GM23248 (cell line): ENCODE results near the gene CHST9. TPM values are rescaled to one million over a fixed set of nuclear protein-coding genes. Genes with fewer than 3 reads are reported as not detected.

Experiments used
- DNase-seq: peaks from one replicate; pipeline ENCODE4 v3.0.0-alpha.2; 2015
- H2AFZ ChIP-seq: fragments of 200-600 bp; sonication (generic); 2 replicates; pipeline ENCODE4 v1.6.1; 2016; ENCODE audit warnings: antibody characterized with exemption
- H3F3A ChIP-seq: fragments of 200-600 bp; sonication (generic); 2 replicates; pipeline ENCODE4 v1.6.1; 2016; ENCODE audit warnings: mild to moderate bottlenecking, antibody characterized with exemption, mixed run types; ENCODE audit not compliant: insufficient read depth
- H3K27ac ChIP-seq: fragments of 200-600 bp; sonication (generic); 2 replicates; pipeline ENCODE4 v1.5.1; 2016; ENCODE audit warnings: mild to moderate bottlenecking
- H3K27me3 ChIP-seq: fragments of 200-600 bp; sonication (generic); replicated peaks from 2 replicates; pipeline ENCODE4 v1.6.1; 2016; ENCODE audit warnings: mild to moderate bottlenecking; ENCODE audit not compliant: insufficient read depth
- H3K36me3 ChIP-seq: fragments of 200-600 bp; sonication (generic); 2 replicates; pipeline ENCODE4 v1.6.1; 2016; ENCODE audit warnings: low read depth, mild to moderate bottlenecking
- H3K4me1 ChIP-seq: fragments of 200-600 bp; sonication (generic); 2 replicates; pipeline ENCODE4 v1.6.1; 2016; ENCODE audit warnings: mild to moderate bottlenecking; ENCODE audit not compliant: insufficient read depth
- H3K4me2 ChIP-seq: fragments of 200-600 bp; sonication (generic); one replicate; pipeline ENCODE4 v1.6.1; 2016; ENCODE audit warnings: mild to moderate bottlenecking; ENCODE audit not compliant: unreplicated experiment
- H3K4me3 ChIP-seq: fragments of 200-600 bp; sonication (generic); 2 replicates; pipeline ENCODE4 v1.5.1; 2016; ENCODE audit warnings: mild to moderate bottlenecking
- H3K79me2 ChIP-seq: fragments of 200-600 bp; sonication (generic); 2 replicates; pipeline ENCODE4 v1.6.1; 2016; ENCODE audit warnings: mild to moderate bottlenecking; ENCODE audit not compliant: insufficient read depth
- H3K9ac ChIP-seq: fragments of 200-600 bp; sonication (generic); 2 replicates; pipeline ENCODE4 v1.6.1; 2016; ENCODE audit warnings: mild to moderate bottlenecking
- H3K9me2 ChIP-seq: fragments of 200-600 bp; sonication (generic); 2 replicates; pipeline ENCODE4 v1.6.1; 2016; ENCODE audit warnings: mixed run types, mild to moderate bottlenecking, moderate library complexity; ENCODE audit not compliant: insufficient read depth
- H3K9me3 ChIP-seq: fragments of 200-600 bp; sonication (generic); one replicate; pipeline ENCODE4 v1.6.1; 2017; ENCODE audit warnings: low read depth
- H4K20me1 ChIP-seq: fragments of 200-600 bp; sonication (generic); 2 replicates; pipeline ENCODE4 v1.6.0; 2016; ENCODE audit not compliant: insufficient read depth
- EZH2 ChIP-seq: fragments of 200-600 bp; sonication (generic); IDR thresholded peaks from 2 replicates; pipeline ENCODE4 v1.6.1; 2018; ENCODE audit warnings: antibody characterized with exemption, mild to moderate bottlenecking; ENCODE audit not compliant: insufficient read depth, poor library complexity, severe bottlenecking
- EZH2phosphoT487 ChIP-seq: fragments of 200-600 bp; sonication (generic); IDR thresholded peaks from 2 replicates; pipeline ENCODE4 v1.6.1; 2018; ENCODE audit warnings: antibody characterized with exemption, moderate library complexity, mild to moderate bottlenecking, low read depth; ENCODE audit not compliant: insufficient read depth
- WGBS, 2 experiments: methylation state at CpG; one replicate each; pipeline ENCODE4 v1.1.6; 2015 to 2017; ENCODE audit warnings: low lambda C conversion rate in 2 of 2, low coverage in 1 of 2; ENCODE audit errors: missing lambda C conversion rate in 2 of 2; 5-methylcytosine and 5-hydroxymethylcytosine counted together
- in situ Hi-C: fragments of 300-500 bp; cut with MboI; formaldehyde crosslinking; loops from 2 replicates; pipeline ENCODE4 v1.15.0; 2020
- polyA plus RNA-seq: library from polyadenylated mRNA; unstranded; fragments of >200 nt; fragmentation: Nextera tagmentation; extraction: Ambion mirVana; gene quantifications from 2 replicates; pipeline ENCODE4 v1.2.1, GENCODE V29; 2016
- total RNA-seq: library from RNA; depleted of rRNA; stranded (reverse); fragments of >200 nt; shearing (Covaris generic); gene quantifications from 2 replicates; pipeline ENCODE4 v1.2.3, GENCODE V29; 2014

Gene CHST9
- total and polyA plus RNA-seq, 2 experiments from 2014 or later = not detected

DNA sequence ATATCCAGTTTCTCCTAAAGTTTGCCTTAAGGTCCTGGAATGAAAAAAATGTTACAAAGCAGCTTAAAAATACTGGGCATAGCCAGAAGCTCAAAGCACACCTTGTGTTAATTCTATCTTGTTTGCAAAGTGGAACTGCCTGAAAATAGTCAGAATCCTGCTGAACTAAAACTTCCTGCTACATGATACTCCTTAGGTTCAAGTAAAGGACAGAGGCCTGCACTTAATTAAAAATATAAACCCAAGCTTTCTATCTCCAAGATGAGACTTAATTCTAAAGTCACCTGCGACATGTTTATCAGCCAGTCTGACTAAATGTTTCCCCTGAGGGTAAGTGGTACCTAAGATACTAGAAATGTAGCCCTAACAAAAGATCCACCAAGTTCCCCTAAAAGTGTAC, 103.4 kb downstream of the CHST9 start:
- H3K27me3 ChIP-seq = no peaks in the 10 kb centered on the region
- no peaks in the 10 kb centered on the region for H3K9me2 ChIP-seq
- in situ Hi-C loops = no loop called here
- no peaks in the 10 kb centered on the region for H3K79me2 ChIP-seq
- no peaks in the 10 kb centered on the region for H4K20me1 ChIP-seq
- no peak overlapping the region for H2AFZ ChIP-seq
- H3K4me2 ChIP-seq = no peak overlapping the region
- DNase-seq = no peak
- TF ChIP-seq EZH2 = no peak
- TF ChIP-seq EZH2phosphoT487 = no peak
- H3K4me1 ChIP-seq = no peaks in the 10 kb centered on the region
- no peak overlapping the region for H3K4me3 ChIP-seq
- H3K9ac ChIP-seq = no peak overlapping the region
- H3F3A ChIP-seq = no peaks in the 10 kb centered on the region
- H3K27ac ChIP-seq = no peak overlapping the region
- WGBS, 2 experiments = 41 to 43% methylated on average over 1 of the region's 1 CpG
- H3K9me3 ChIP-seq = no peaks in the 10 kb centered on the region
- H3K36me3 ChIP-seq = no peaks in the 10 kb centered on the region

DNA sequence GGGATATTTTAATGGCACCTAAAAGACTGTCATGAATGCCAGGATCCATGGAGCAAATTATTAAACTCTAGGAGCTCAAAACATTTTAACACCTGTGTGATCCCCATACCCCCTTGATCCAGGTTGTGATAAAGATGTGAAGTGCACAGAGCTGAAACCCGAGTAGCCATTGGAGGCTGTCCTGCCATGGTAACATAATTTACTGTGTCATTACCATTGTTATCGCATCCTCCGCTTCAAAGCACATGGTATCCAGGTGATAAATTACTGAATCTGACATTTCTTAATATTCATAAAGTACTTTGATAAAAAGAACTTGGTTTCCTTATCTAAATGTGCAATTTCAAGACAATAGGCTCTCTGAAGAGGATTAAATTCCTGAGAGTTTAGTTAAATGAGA, 109.3 kb downstream of the CHST9 start:
- Histone ChIP-seq H3K27ac (no peak overlapping the region), H3K4me2 (no peak overlapping the region), H3K9me2 (no peaks in the 10 kb centered on the region), H3K79me2 (no peaks in the 10 kb centered on the region), H3K9ac (no peak overlapping the region), H3K9me3 (no peaks in the 10 kb centered on the region), H2AFZ (no peak overlapping the region), H3K4me3 (no peak overlapping the region), H3K27me3 (no peaks in the 10 kb centered on the region), H3F3A (no peaks in the 10 kb centered on the region), H3K36me3 (no peaks in the 10 kb centered on the region), H3K4me1 (no peaks in the 10 kb centered on the region), H4K20me1 (no peaks in the 10 kb centered on the region)
- TF ChIP-seq EZH2phosphoT487 (no peak), EZH2 (no peak)
- in situ Hi-C loops = no loop called here
- 27 to 35% methylated on average over 3 of the region's 3 CpGs for WGBS, 2 experiments
- no peak for DNase-seq

DNA sequence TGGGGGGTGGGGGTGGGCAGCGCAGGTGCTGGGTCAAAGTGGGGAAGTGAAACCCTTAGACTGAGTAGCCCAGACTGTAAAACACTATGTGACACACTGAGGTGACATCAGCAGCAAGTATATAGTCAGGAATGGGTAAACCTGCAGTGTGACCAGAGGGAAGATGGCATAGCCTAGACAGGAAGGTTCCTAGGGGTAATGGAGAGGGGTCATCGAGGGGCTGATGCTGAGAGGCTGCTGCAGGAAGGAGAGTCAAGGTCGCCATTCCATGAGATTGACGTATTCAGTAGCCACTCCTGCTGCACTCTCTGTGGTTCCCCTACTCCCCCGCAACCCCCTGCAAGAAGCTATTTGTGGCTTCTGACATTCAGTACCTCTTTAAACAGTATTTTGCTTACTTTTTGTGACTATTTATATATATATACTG, 111.7 kb downstream of the CHST9 start:
- no peak for TF ChIP-seq EZH2phosphoT487
- TF ChIP-seq EZH2 = no peak
- no peaks in the 10 kb centered on the region for H3F3A ChIP-seq
- DNase-seq = no peak
- H3K4me1 ChIP-seq = no peaks in the 10 kb centered on the region
- in situ Hi-C loops = no loop called here
- H3K4me3 ChIP-seq = no peak overlapping the region
- H2AFZ ChIP-seq = no peak overlapping the region
- no peaks in the 10 kb centered on the region for H3K9me3 ChIP-seq
- WGBS, 2 experiments = 22 to 30% methylated on average over 4 to 5 of the region's 5 CpGs
- H4K20me1 ChIP-seq = no peaks in the 10 kb centered on the region
- H3K9ac ChIP-seq = no peak overlapping the region
- H3K27me3 ChIP-seq = no peaks in the 10 kb centered on the region
- no peak overlapping the region for H3K4me2 ChIP-seq
- H3K79me2 ChIP-seq = no peaks in the 10 kb centered on the region
- H3K27ac ChIP-seq = no peak overlapping the region
- no peaks in the 10 kb centered on the region for H3K36me3 ChIP-seq
- no peaks in the 10 kb centered on the region for H3K9me2 ChIP-seq

DNA sequence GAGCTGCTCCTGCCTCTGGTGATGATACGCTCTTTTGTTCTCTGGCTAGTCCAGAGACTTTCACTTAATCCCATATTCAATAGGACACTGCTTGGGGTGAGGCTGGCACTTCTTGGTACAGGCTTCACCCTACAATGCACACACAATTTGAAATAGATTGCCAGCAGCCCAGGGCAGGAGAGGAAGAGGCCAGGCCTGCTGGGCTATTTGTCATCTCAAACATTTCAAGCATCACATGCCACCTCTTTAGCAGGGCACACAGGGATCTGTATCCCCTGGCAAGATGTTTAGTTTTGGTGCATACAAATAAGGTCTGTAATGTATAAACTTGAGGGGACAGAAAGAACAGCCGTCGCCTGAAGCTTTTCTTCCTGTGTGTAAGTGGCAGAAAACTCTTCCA, 120.4 kb downstream of the CHST9 start:
- Histone ChIP-seq H3K4me1 (no peaks in the 10 kb centered on the region), H3K9me2 (no peaks in the 10 kb centered on the region), H3K4me2 (no peak overlapping the region), H3K27ac (no peak overlapping the region), H3K27me3 (no peaks in the 10 kb centered on the region), H3K9me3 (no peaks in the 10 kb centered on the region), H3F3A (no peaks in the 10 kb centered on the region), H3K36me3 (no peaks in the 10 kb centered on the region), H3K4me3 (no peak overlapping the region), H3K9ac (no peak overlapping the region), H2AFZ (no peak overlapping the region), H3K79me2 (no peaks in the 10 kb centered on the region), H4K20me1 (no peaks in the 10 kb centered on the region)
- DNase-seq = no peak
- in situ Hi-C loops = no loop called here
- TF ChIP-seq EZH2 = no peak
- TF ChIP-seq EZH2phosphoT487 = no peak
- 51 to 58% methylated on average over 3 of the region's 3 CpGs for WGBS, 2 experiments

DNA sequence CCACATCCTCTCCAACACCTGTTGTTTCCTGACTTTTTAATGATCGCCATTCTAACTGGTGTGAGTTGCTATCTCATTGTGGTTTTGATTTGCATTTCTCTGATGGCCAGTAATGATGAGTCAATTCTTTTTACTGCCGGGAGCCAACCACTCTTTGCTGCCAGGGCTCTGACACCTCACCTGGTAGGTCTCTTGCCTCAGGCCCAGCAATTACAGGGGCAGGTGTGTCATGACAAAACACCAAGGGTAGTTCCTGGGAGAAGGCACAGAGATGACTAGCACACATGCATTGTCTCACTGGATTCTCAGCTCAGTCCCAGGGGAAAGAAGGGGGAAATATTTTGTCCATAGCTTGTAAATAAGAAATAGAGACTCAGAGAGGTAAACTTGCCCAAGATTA, 122.3 kb downstream of the CHST9 start:
- Histone ChIP-seq H3K27me3 (no peaks in the 10 kb centered on the region), H3K4me3 (no peak overlapping the region), H3K4me2 (no peak overlapping the region), H3K27ac (no peak overlapping the region), H4K20me1 (no peaks in the 10 kb centered on the region), H3K9ac (no peak overlapping the region), H2AFZ (no peak overlapping the region), H3K79me2 (no peaks in the 10 kb centered on the region), H3F3A (no peaks in the 10 kb centered on the region), H3K9me3 (no peaks in the 10 kb centered on the region), H3K9me2 (no peaks in the 10 kb centered on the region), H3K4me1 (no peaks in the 10 kb centered on the region), H3K36me3 (no peaks in the 10 kb centered on the region)
- in situ Hi-C loops = no loop called here
- TF ChIP-seq EZH2phosphoT487 (no peak), EZH2 (no peak)
- WGBS, 2 experiments = 57 to 59% methylated on average over 2 of the region's 2 CpGs
- DNase-seq = no peak
